ENCODE data around the gene TFAP2C.

TFAP2C gene

DNA sequence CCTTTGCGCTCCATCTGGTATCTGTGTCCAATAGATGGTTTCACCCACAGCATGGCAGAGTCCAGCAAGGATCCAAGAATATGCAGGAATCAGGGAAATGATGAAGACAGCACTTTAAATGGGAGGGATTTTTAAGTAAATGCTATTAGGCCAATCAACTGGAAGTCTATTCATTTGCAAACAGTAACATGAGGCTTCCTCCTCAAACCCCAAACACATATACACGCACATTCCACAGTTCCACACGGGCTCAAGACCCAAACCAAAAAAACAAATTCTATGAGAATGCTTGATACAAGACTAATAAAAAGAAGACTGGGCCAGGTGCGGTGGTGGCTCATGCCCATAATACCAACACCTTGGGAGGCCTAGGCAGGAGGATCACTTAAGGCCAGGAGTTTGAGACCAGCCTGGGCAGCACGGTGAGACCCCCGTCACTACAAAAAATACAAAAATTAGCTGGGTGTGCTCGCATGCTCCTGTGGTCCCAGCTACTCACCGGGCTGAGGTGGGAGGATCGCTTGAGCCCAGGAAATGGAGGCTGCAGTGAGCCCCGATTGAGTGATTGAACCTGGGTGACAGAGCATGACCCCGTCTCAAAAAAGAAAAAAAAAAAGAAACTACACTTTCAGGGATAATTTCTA, 21.9 kb upstream of the TFAP2C start:
- no peaks in the 10 kb centered on the region for H3K36me3 Mint-ChIP-seq (ENCODE audit: low read depth)
- no peaks in the 10 kb centered on the region for H3K9me3 Mint-ChIP-seq
- no peak overlapping the region for H3K4me3 Mint-ChIP-seq
- peaks cover 14% of the 10 kb centered on the region for H3K27me3 Mint-ChIP-seq (ENCODE audit: low read depth)
- TF ChIP-seq, protein P1, sequence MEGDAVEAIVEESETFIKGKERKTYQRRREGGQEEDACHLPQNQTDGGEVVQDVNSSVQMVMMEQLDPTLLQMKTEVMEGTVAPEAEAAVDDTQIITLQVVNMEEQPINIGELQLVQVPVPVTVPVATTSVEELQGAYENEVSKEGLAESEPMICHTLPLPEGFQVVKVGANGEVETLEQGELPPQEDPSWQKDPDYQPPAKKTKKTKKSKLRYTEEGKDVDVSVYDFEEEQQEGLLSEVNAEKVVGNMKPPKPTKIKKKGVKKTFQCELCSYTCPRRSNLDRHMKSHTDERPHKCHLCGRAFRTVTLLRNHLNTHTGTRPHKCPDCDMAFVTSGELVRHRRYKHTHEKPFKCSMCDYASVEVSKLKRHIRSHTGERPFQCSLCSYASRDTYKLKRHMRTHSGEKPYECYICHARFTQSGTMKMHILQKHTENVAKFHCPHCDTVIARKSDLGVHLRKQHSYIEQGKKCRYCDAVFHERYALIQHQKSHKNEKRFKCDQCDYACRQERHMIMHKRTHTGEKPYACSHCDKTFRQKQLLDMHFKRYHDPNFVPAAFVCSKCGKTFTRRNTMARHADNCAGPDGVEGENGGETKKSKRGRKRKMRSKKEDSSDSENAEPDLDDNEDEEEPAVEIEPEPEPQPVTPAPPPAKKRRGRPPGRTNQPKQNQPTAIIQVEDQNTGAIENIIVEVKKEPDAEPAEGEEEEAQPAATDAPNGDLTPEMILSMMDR (IDR thresholded peaks at IDR 0.05; ENCODE audit: unreplicated experiment in 3 of 3) = no peak
- H3K27ac Mint-ChIP-seq = no peak overlapping the region
- no peaks in the 10 kb centered on the region for H3K4me1 Mint-ChIP-seq

DNA sequence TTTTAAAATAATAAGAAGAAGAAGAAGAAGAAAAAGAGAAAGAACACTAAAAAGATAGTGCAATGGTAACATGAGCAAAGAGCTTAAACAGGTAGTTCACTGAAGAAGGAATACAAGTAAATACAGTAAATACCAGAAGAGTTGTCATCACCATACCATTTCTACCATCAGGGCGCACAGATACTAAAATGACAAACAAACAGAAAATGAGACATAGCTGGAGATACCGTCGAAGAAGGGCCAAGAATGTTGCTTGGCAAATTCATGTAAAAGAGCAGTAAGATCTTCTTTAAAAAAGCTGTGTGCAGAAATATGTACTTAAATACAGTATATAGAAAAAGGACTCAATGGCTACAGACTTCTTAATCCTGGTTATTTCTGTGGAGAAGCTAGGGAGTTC, 20.7 kb upstream of the TFAP2C start:
- Mint-ChIP-seq H3K36me3 (ENCODE audit: low read depth) (no peaks in the 10 kb centered on the region), H3K27me3 (ENCODE audit: low read depth) (peaks cover 14% of the 10 kb centered on the region), H3K27ac (no peak overlapping the region), H3K4me1 (no peaks in the 10 kb centered on the region), H3K4me3 (no peak overlapping the region), H3K9me3 (no peaks in the 10 kb centered on the region)
- TF ChIP-seq, protein P1 (IDR thresholded peaks at IDR 0.05; ENCODE audit: unreplicated experiment in 3 of 3) = no peak

- Mint-ChIP-seq H3K27me3 (ENCODE audit: low read depth) (peaks cover 14% of the 10 kb centered on the region), H3K4me1 (no peaks in the 10 kb centered on the region), H3K4me3 (no peak overlapping the region), H3K36me3 (ENCODE audit: low read depth) (no peaks in the 10 kb centered on the region), H3K27ac (no peak overlapping the region), H3K9me3 (no peaks in the 10 kb centered on the region)
- TF ChIP-seq, protein P1 (IDR thresholded peaks at IDR 0.05; ENCODE audit: unreplicated experiment in 3 of 3) = no peak
Observed at GRCh38 chr20:56609321-56609720, 19.8 kb upstream of the TFAP2C start.

- no peak overlapping the region for H3K4me3 Mint-ChIP-seq
- TF ChIP-seq, protein P1 (IDR thresholded peaks at IDR 0.05; ENCODE audit: unreplicated experiment in 3 of 3) = no peak
- H3K9me3 Mint-ChIP-seq = no peaks in the 10 kb centered on the region
- H3K27me3 Mint-ChIP-seq (ENCODE audit: low read depth) = peaks cover 14% of the 10 kb centered on the region
- no peak overlapping the region for H3K27ac Mint-ChIP-seq
- no peaks in the 10 kb centered on the region for H3K36me3 Mint-ChIP-seq (ENCODE audit: low read depth)
- H3K4me1 Mint-ChIP-seq = no peaks in the 10 kb centered on the region
Observed at GRCh38 chr20:56610098-56610497, 19.0 kb upstream of the TFAP2C start.

GRCh38 chr20:56614196-56614595, 14.9 kb upstream of the TFAP2C start:
- no peak overlapping the region for H3K27ac Mint-ChIP-seq
- H3K4me1 Mint-ChIP-seq = peaks cover 7% of the 10 kb centered on the region
- peaks cover 14% of the 10 kb centered on the region for H3K27me3 Mint-ChIP-seq (ENCODE audit: low read depth)
- no peaks in the 10 kb centered on the region for H3K9me3 Mint-ChIP-seq
- no peaks in the 10 kb centered on the region for H3K36me3 Mint-ChIP-seq (ENCODE audit: low read depth)
- TF ChIP-seq, protein P1 (IDR thresholded peaks at IDR 0.05; ENCODE audit: unreplicated experiment in 3 of 3) = no peak
- H3K4me3 Mint-ChIP-seq = no peak overlapping the region

- no peak overlapping the region for H3K27ac Mint-ChIP-seq
- no peak overlapping the region for H3K4me3 Mint-ChIP-seq
- TF ChIP-seq, protein P1 (IDR thresholded peaks at IDR 0.05; ENCODE audit: unreplicated experiment in 3 of 3) = no peak
- no peaks in the 10 kb centered on the region for H3K9me3 Mint-ChIP-seq
- H3K4me1 Mint-ChIP-seq = peaks cover 7% of the 10 kb centered on the region
- H3K36me3 Mint-ChIP-seq (ENCODE audit: low read depth) = no peaks in the 10 kb centered on the region
- H3K27me3 Mint-ChIP-seq (ENCODE audit: low read depth) = peaks cover 20% of the 10 kb centered on the region
Observed at GRCh38 chr20:56616716-56617115, 12.4 kb upstream of the TFAP2C start.
